ENCODE measurements around the gene AGPS.

GRCh38 chr2:177545143-177545542 is 152.6 kb downstream of the AGPS start:
- TF ChIP-seq POLR2AphosphoS5 (IDR thresholded peaks at IDR 0.05; ENCODE audit: low read depth, low read length) = no peak
- no peak for TF ChIP-seq TAF1 (IDR thresholded peaks at IDR 0.05; ENCODE audit: borderline replicate concordance, insufficient read depth, low read length)
- TF ChIP-seq REST (IDR thresholded peaks at IDR 0.05; ENCODE audit: insufficient read depth in 1 of 2, low read depth in 2 of 2, low read length in 2 of 2) = no peak
- no peak for TF ChIP-seq SIN3A (IDR thresholded peaks at IDR 0.05; ENCODE audit: borderline replicate concordance, insufficient read depth, low read length)
- no peak for TF ChIP-seq FOXP2 (optimal IDR thresholded peaks at IDR 0.05; ENCODE audit: borderline replicate concordance, extremely low read depth, extremely low read length, insufficient read depth)
